Uterus (tissue), 4 donors: ENCODE results near the gene PDLIM7. TPM values are rescaled to one million over a fixed set of nuclear protein-coding genes. Genes with fewer than 3 reads are reported as not detected.
"Not testable (repeated sequence)": the region's sequence is repeated elsewhere in the genome, so short reads cannot be mapped to it uniquely, and the experiment has no call there.

ENCODE experiments used
- DNase-seq, 2 donors: peaks; one replicate each; pipeline ENCODE4 v3.0.0-alpha.2; 2019 to 2020
- H3K27ac ChIP-seq, 2 donors: fragments of 200-600 bp; sonication (generic); 1 replicate in 1 of 2; 2 replicates in 1 of 2; pipeline ENCODE4 v1.5.1; 2016 to 2018
- H3K27me3 ChIP-seq, 2 donors: fragments of 200-600 bp; sonication (generic); one replicate each; pipeline ENCODE4 v1.5.1; 2018 to 2019; ENCODE audit warnings: control low read depth in 1 of 2
- H3K36me3 ChIP-seq, 2 donors: fragments of 200-600 bp; sonication (generic); one replicate each; pipeline ENCODE4 v1.5.1; 2019; ENCODE audit warnings: control low read depth in 1 of 2
- H3K4me1 ChIP-seq, 2 donors: fragments of 200-600 bp; sonication (generic); one replicate each; pipeline ENCODE4 v1.5.1; 2018 to 2019; ENCODE audit warnings: control low read depth in 1 of 2
- H3K4me3 ChIP-seq, 2 donors: fragments of 200-600 bp; sonication (generic); 1 replicate in 1 of 2; 2 replicates in 1 of 2; pipeline ENCODE4 v1.5.1; 2018 to 2019; ENCODE audit warnings: mild to moderate bottlenecking in 1 of 2
- H3K9me3 ChIP-seq, 2 donors: fragments of 200-600 bp; sonication (generic); one replicate each; pipeline ENCODE4 v1.5.1; 2019; ENCODE audit warnings: control low read depth in 1 of 2
- CTCF ChIP-seq, 4 experiments: fragments of 200-600 bp in 2 of 4; fragments of 450-650 bp in 2 of 4; sonication (generic) in 2 of 4; IDR thresholded peaks; one replicate each; pipeline ENCODE4 v1.5.1; 2016 to 2019; ENCODE audit warnings: antibody characterized with exemption in 4 of 4, mild to moderate bottlenecking in 2 of 4, moderate library complexity in 1 of 4
- POLR2A ChIP-seq, 2 donors: fragments of 450-650 bp; IDR thresholded peaks; one replicate each; pipeline ENCODE4 v1.6.1; 2016; ENCODE audit warnings: antibody characterized with exemption in 2 of 2, mild to moderate bottlenecking in 1 of 2, moderate library complexity in 1 of 2
- intact Hi-C: fragments of 100-400 bp; cut with DNase I; formaldehyde crosslinking; loops from one replicate; pipeline ENCODE4 v1.15.1; 2023; ENCODE audit warnings: low total_unique reads
- total RNA-seq, 4 donors: library from RNA; depleted of rRNA in 3 of 4; stranded (reverse); fragments of >200 nt in 3 of 4; gene quantifications; one replicate each; pipeline versions ENCODE4 v1.1.0 to v1.2.4, GENCODE V29; 2014 to 2023
- donor health status: DM: yes; HTN: yes; CAD: no.

PDLIM7 gene
- total RNA-seq, 4 donors from 2014 or later, result 102 to 543 (median 193) TPM

- intact Hi-C loops, result no loop called here
- H3K36me3 ChIP-seq, result no peaks in the 10 kb centered on the region
- TF ChIP-seq POLR2A (IDR thresholded peaks at IDR 0.05) (no peak), CTCF (IDR thresholded peaks at IDR 0.05) (no peak)
- H3K9me3 ChIP-seq, result no peaks in the 10 kb centered on the region
- H3K27me3 ChIP-seq, result no peaks in the 10 kb centered on the region
- peaks cover 11 to 37% of the 10 kb centered on the region in 2 donors for H3K4me1 ChIP-seq
- no peak for DNase-seq
- peak overlapping the region; percentile 97 to 98 for H3K27ac ChIP-seq
- H3K4me3 ChIP-seq, result no peak overlapping the region
These were observed 8.2 kb downstream of the PDLIM7 start for GRCh38 chr5:177489119-177489716.

GRCh38 chr5:177487975-177488374 lies 9.4 kb downstream of the PDLIM7 start:
- no peaks in the 10 kb centered on the region for H3K36me3 ChIP-seq
- no peaks in the 10 kb centered on the region for H3K27me3 ChIP-seq
- DNase-seq, result no peak
- intact Hi-C loops, result no loop called here
- no peak overlapping the region for H3K4me3 ChIP-seq
- H3K9me3 ChIP-seq, result no peaks in the 10 kb centered on the region
- peaks cover 3 to 29% of the 10 kb centered on the region in 2 donors for H3K4me1 ChIP-seq
- TF ChIP-seq CTCF (IDR thresholded peaks at IDR 0.05), result no peak
- TF ChIP-seq POLR2A (IDR thresholded peaks at IDR 0.05), result no peak
- no peak overlapping the region for H3K27ac ChIP-seq

- no peak for DNase-seq
- no peak for TF ChIP-seq CTCF (IDR thresholded peaks at IDR 0.05)
- no peak for TF ChIP-seq POLR2A (IDR thresholded peaks at IDR 0.05)
- intact Hi-C loops, result no loop called here
- no peak overlapping the region for H3K27ac ChIP-seq
- H3K36me3 ChIP-seq, result no peaks in the 10 kb centered on the region
- peaks cover 3 to 23% of the 10 kb centered on the region in 2 donors for H3K4me1 ChIP-seq
- H3K27me3 ChIP-seq, result no peaks in the 10 kb centered on the region
- H3K4me3 ChIP-seq, result no peak overlapping the region
- no peaks in the 10 kb centered on the region for H3K9me3 ChIP-seq
These were observed 10.3 kb downstream of the PDLIM7 start for GRCh38 chr5:177487144-177487543.

- TF ChIP-seq POLR2A (IDR thresholded peaks at IDR 0.05) (no peak), CTCF (IDR thresholded peaks at IDR 0.05) (no peak)
- intact Hi-C loops, result no loop called here
- Histone ChIP-seq H3K27ac (no peak overlapping the region), H3K4me3 (no peak overlapping the region), H3K27me3 (no peaks in the 10 kb centered on the region), H3K36me3 (no peaks in the 10 kb centered on the region), H3K9me3 (no peaks in the 10 kb centered on the region), H3K4me1 (peaks cover 3 to 17% of the 10 kb centered on the region in 2 donors)
- no peak for DNase-seq
These were observed 11.1 kb downstream of the PDLIM7 start for GRCh38 chr5:177486256-177486655.

GRCh38 chr5:177485753-177486152 lies 11.7 kb downstream of the PDLIM7 start:
- Histone ChIP-seq H3K4me1 (peaks cover 3 to 17% of the 10 kb centered on the region in 2 donors), H3K27ac (peak overlapping the region; percentile 18 to 61)
- DNase-seq, H3K9me3 ChIP-seq, H3K36me3 ChIP-seq, H3K4me3 ChIP-seq, H3K27me3 ChIP-seq, intact Hi-C loops: not testable (repeated sequence)
